Measurements from ENCODE around the gene SNW1.

The SNW1 gene

GRCh38 chr14:77682158-77682553 lies 78.8 kb downstream of the SNW1 start:
- H3K4me3 ChIP-seq (ENCODE audit: low read length), result no peak overlapping the region
- DNase-seq (ENCODE audit: low read depth), result peak; percentile 50
- no peak for TF ChIP-seq CTCF (IDR thresholded peaks at IDR 0.05; ENCODE audit: insufficient read depth, low read depth, low read length, missing control alignments)

GRCh38 chr14:77681196-77682157 lies 79.5 kb downstream of the SNW1 start:
- peak; percentile 18 for DNase-seq (ENCODE audit: low read depth)
- H3K4me3 ChIP-seq (ENCODE audit: low read length), result no peak overlapping the region
- no peak for TF ChIP-seq CTCF (IDR thresholded peaks at IDR 0.05; ENCODE audit: insufficient read depth, low read depth, low read length, missing control alignments)

- no peak for TF ChIP-seq CTCF (IDR thresholded peaks at IDR 0.05; ENCODE audit: insufficient read depth, low read depth, low read length, missing control alignments)
- no peak for DNase-seq (ENCODE audit: low read depth)
- no peak overlapping the region for H3K4me3 ChIP-seq (ENCODE audit: low read length)
Observed at GRCh38 chr14:77674931-77675330, 86.0 kb downstream of the SNW1 start.

- H3K4me3 ChIP-seq (ENCODE audit: low read length), result no peak overlapping the region
- no peak for DNase-seq (ENCODE audit: low read depth)
- no peak for TF ChIP-seq CTCF (IDR thresholded peaks at IDR 0.05; ENCODE audit: insufficient read depth, low read depth, low read length, missing control alignments)
Observed at GRCh38 chr14:77673193-77673592, 87.8 kb downstream of the SNW1 start.
